Hepatocyte (in vitro differentiated cells): ENCODE measurements around the gene HHATL.

Experiments used
- CTCF ChIP-seq: fragments of 200-600 bp; sonication (generic); IDR thresholded peaks from 2 replicates; pipeline ENCODE4 v1.5.1; 2016; ENCODE audit warnings: antibody characterized with exemption, mild to moderate bottlenecking; ENCODE audit not compliant: poor library complexity
- EZH2 ChIP-seq: fragments of 200-600 bp; sonication (generic); IDR thresholded peaks from 2 replicates; pipeline ENCODE4 v1.6.1; 2016; ENCODE audit warnings: antibody characterized with exemption, mild to moderate bottlenecking, borderline replicate concordance
- EZH2phosphoT487 ChIP-seq: fragments of 200-600 bp; sonication (generic); IDR thresholded peaks from one replicate; pipeline ENCODE4 v1.6.1; 2018; ENCODE audit warnings: antibody characterized with exemption, mild to moderate bottlenecking, low read depth, moderate library complexity; ENCODE audit not compliant: unreplicated experiment, severe bottlenecking

GRCh38 chr3:42674146-42674545 is 28.5 kb downstream of the HHATL start:
- TF ChIP-seq EZH2 (no peak), CTCF (no peak), EZH2phosphoT487 (no peak)
